NCI-H82 treated with DMSO at 0.1 percent for 48 hours (cell line): ENCODE data around the gene ANTKMT.
"Not testable (repeated sequence)": the region's sequence is repeated elsewhere in the genome, so short reads cannot be mapped to it uniquely, and the experiment has no call there.

ENCODE experiments used
- DNase-seq: peaks from one replicate; lab custom pipeline; 2025; ENCODE audit not compliant: unreplicated experiment; lab: John Stamatoyannopoulos, UW

Gene ANTKMT

GRCh38 chr16:681746-682427, 39.1 kb upstream of the ANTKMT start:
- no peak for DNase-seq

GRCh38 chr16:682493-683395, 38.2 kb upstream of the ANTKMT start:
- no peak for DNase-seq

- DNase-seq = no peak
Observed at GRCh38 chr16:683396-684070, 37.4 kb upstream of the ANTKMT start.

GRCh38 chr16:684071-684794, 36.7 kb upstream of the ANTKMT start, which contains the start of gene JMJD8:
Gene JMJD8 (minus strand): TSS chr16:684334. CDS start chr16:684319, 15 bp downstream.
- peak; percentile 70 for DNase-seq

GRCh38 chr16:684961-685696, 35.8 kb upstream of the ANTKMT start:
- no peak for DNase-seq

GRCh38 chr16:685967-686366, 35.0 kb upstream of the ANTKMT start:
- DNase-seq = no peak

GRCh38 chr16:686459-687260, 34.3 kb upstream of the ANTKMT start:
- DNase-seq = no peak

- DNase-seq = no peak
Observed at GRCh38 chr16:687499-687898, 33.4 kb upstream of the ANTKMT start.

GRCh38 chr16:689175-689897, 31.6 kb upstream of the ANTKMT start:
- DNase-seq = no peak

GRCh38 chr16:691242-691641, 29.7 kb upstream of the ANTKMT start:
- DNase-seq = not testable (repeated sequence)

- no peak for DNase-seq
Observed at GRCh38 chr16:692356-693108, 28.4 kb upstream of the ANTKMT start.

GRCh38 chr16:693364-693763, 27.6 kb upstream of the ANTKMT start:
- DNase-seq = no peak

- no peak for DNase-seq
Observed at GRCh38 chr16:693766-694165, 27.2 kb upstream of the ANTKMT start.

- DNase-seq = no peak
Observed at GRCh38 chr16:694187-694862, 26.6 kb upstream of the ANTKMT start.

- DNase-seq = no peak
Observed at GRCh38 chr16:694863-695354, 26.0 kb upstream of the ANTKMT start.

GRCh38 chr16:695355-696089, 25.4 kb upstream of the ANTKMT start:
- DNase-seq = no peak
